Measurements from ENCODE around the gene SPSB2.

DNA sequence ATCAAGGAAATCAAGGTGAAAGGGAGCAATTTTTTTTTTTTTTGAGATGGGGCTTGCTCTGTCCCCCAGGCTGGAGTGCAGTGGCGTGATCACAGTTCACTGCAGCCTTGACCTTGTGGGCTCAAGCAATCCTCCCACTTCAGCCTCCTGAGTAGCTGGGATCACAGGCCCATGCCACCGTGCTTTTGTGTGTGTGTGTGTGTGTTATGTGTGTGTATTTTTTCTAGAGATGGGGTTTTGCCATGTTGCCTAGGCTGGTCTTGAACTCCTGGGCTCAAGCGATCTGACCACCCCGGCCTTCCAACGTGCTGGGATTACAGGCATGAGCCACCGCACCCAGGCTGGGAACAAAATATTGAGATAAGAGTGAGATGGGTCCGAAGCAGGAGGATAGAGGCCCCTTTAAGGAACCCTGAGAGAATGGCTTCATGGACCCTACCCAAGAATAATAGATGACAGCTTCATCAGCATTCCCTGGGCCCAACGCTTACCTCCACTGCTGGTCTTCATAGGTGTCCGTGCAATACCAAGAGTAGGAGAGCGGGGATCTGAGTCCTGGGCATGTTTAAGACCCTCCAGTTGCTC, 23.0 kb downstream of the SPSB2 start:
- no peak for TF ChIP-seq CTCF (IDR thresholded peaks at IDR 0.05; ENCODE audit: low read depth, low read length, poor library complexity, severe bottlenecking)
- no peak for TF ChIP-seq EZH2phosphoT487 (IDR thresholded peaks at IDR 0.05; ENCODE audit: borderline replicate concordance, low read length)
